Erythroblast (primary cell): ENCODE data around the gene RNF149.

Experiments used
- GATA1 ChIP-seq: IDR thresholded peaks from 2 replicates; pipeline ENCODE4 v1.6.1; 2011; ENCODE audit warnings: low read depth, mild to moderate bottlenecking, control low read depth, low read length, moderate library complexity
- POLR2A ChIP-seq: IDR thresholded peaks from 2 replicates; pipeline ENCODE4 v1.6.1; 2011; ENCODE audit warnings: mild to moderate bottlenecking, low read length

DNA sequence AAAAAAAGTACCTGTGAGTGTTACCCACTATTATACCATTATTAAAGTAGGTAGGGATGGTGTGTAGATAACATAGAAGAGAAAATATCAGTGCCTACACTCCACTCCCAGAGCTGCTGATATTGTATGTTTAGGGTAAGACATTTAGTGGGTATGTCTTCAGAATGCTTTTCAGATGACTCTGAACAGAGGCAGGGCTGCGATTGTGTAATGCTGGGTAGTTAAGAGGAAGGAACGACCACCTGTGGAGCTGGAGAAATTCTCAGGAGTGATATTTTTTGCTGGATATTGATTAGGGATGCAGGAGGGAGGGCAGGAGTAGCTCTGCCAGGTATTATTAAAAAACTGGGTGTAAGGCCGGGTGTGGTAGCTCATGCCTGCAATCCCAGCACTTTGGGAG, 53.0 kb downstream of the RNF149 start:
- TF ChIP-seq POLR2A, result no peak
- no peak for TF ChIP-seq GATA1
